GM20000 (cell line): ENCODE data around the gene NBAS.
"Not testable (repeated sequence)": the region's sequence is repeated elsewhere in the genome, so short reads cannot be mapped to it uniquely, and the experiment has no call there.

Experiments used
- DNase-seq: peaks from one replicate; pipeline ENCODE4 v3.0.0; 2012; ENCODE audit warnings: low spot score
- CTCF ChIP-seq: IDR thresholded peaks from 2 replicates; pipeline ENCODE4 v1.5.1; 2012; ENCODE audit warnings: mild to moderate bottlenecking, control low read depth; ENCODE audit errors: extremely low read depth, missing control alignments

NBAS gene

GRCh38 chr2:15265889-15266288 lies 295.2 kb downstream of the NBAS start:
- no peak for DNase-seq
- TF ChIP-seq CTCF, result no peak

DNA sequence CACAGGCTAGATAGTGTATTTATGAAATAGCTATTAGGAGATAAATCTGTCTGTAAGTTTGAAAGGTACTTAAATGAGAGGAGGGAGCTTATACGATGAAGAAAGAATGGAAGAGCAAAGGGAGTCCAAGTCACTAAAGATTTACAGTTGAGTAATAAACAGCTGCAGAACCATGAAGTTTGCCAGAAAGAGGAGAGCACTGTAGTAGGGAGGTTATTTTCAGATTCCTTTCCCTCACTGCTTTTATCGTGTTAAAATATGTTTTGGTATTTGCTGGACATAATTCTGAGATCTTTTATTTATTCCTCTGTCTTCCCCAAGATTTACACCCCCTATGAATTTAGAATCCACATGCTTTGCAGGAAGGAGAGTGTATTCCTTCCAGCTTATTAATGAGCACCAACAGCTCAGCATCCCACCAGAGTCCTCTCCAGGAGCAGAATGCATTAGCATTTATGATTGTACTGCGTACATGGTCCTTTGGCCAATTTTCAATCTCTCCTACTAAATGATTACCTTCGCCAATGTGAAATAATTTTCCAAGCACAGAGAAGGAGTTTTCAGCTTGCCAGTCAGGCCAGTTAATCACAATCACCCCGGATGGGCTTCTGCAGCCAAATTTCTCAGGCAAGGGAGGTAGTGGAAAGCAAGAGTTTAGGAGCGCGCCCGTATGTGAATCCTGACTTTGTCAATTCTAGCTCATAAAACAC lies 297.0 kb downstream of the NBAS start:
- DNase-seq, result no peak
- TF ChIP-seq CTCF, result no peak

DNA sequence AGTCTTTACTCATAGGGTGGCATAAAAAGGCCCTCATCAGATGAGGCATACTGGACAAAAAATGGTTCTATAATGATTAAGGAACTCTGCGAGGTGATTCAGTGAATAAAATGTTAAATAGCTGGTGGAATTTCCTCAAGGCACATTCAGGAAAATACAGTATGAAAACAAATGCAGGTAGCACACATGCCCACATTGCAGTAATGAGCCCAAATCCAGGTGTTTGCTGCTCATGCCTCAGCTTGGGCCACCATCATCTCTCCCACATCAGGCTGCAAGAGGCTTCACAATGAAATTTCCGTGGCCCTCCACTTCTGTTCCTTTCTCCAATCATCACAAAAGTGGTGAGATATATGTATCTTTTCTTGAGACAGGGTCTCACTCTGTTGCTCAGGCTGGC lies 298.3 kb downstream of the NBAS start:
- TF ChIP-seq CTCF, result no peak
- no peak for DNase-seq

DNA sequence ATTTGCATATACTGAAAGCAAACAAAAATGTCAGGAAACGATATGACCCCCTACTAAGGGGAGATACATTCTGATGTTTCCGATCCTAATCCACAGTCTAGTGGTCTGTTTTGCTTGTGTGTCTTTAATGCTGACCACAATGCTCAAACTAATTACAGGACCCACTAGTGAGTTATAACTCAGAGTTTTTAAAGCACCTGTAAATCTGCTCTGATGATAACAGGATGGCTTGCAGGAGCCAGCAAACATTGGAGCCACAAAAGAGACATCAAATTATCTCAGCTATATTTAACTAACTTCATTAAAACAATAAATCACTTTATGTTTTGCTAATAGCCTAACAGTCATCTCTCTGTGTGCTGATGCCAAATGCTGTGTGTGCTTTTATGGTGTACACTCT lies 300.3 kb downstream of the NBAS start:
- DNase-seq, result no peak
- no peak for TF ChIP-seq CTCF

GRCh38 chr2:15260196-15260595 lies 300.9 kb downstream of the NBAS start:
- DNase-seq, result no peak
- TF ChIP-seq CTCF, result no peak

DNA sequence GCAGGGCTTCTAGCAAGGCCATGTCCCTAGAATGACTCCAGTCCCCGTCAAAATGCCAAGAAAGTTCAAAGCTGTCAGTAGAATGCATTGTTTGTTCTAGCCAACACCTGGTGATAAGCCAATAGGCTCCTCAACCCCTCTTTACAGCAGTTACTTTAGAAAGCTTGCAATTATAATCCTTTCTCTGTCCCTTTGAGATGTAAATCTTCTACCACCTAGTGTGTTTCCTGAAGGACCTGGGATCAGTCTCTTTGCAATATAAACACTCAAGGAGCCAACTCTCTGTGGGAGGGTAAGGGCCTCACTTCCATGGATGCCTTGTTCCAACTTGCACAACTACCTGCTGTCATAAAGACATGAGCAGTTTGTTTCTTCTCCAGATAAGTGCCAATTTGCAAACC lies 301.8 kb downstream of the NBAS start:
- TF ChIP-seq CTCF, result no peak
- DNase-seq, result no peak

- not testable (repeated sequence) for DNase-seq
These were observed 302.7 kb downstream of the NBAS start for GRCh38 chr2:15258385-15258784.

DNA sequence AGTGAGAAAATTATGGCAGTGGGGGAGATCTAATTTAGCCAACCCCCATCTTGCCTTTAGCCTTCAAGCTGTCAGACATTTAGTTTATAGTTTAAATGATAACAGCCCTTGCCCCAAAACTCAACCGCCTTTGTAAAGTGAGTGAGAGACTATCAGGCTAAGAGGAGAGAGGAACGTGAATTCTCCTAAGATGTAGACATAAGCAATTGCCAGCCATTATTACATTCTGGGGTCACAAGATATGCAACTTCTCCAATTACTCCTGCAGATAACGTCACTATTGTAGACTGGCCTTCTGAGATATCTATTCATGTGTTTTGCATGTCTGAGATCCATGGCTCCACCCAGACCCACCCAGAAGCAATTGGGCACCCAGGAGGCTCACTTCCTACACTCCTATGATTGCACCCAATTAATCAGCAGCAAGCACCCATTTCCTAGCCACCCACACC lies 307.3 kb downstream of the NBAS start:
- no peak for TF ChIP-seq CTCF
- no peak for DNase-seq
